DOHH2 (cell line): ENCODE measurements around the gene MARK3.

Source experiments
- CTCF ChIP-seq: fragments of 200-600 bp; sonication (generic); IDR thresholded peaks from one replicate; pipeline ENCODE4 v1.5.1; 2014; ENCODE audit warnings: antibody characterized with exemption, mild to moderate bottlenecking, low read depth, low read length; ENCODE audit not compliant: poor library complexity, severe bottlenecking
- EZH2phosphoT487 ChIP-seq: fragments of 200-600 bp; sonication (generic); IDR thresholded peaks from 2 replicates; pipeline ENCODE4 v1.6.1; 2017; ENCODE audit warnings: borderline replicate concordance, mild to moderate bottlenecking, antibody characterized with exemption, low read length, moderate library complexity, mixed read lengths

- TF ChIP-seq CTCF (no peak), EZH2phosphoT487 (no peak)
These were observed 142.4 kb downstream of the MARK3 start for GRCh38 chr14:103527408-103528145.
